DMS114 treated with DMSO at 0.1 percent for 48 hours (cell line): ENCODE measurements around the gene DNAJC27.

Experiments used
- DNase-seq: peaks from one replicate; lab custom pipeline; 2025; ENCODE audit not compliant: unreplicated experiment; lab: John Stamatoyannopoulos, UW

The DNAJC27 gene

GRCh38 chr2:24926602-24927252 is 45.0 kb downstream of the DNAJC27 start:
- DNase-seq, result no peak

- no peak for DNase-seq
Observed at GRCh38 chr2:24926220-24926601, 45.5 kb downstream of the DNAJC27 start.

GRCh38 chr2:24925815-24926214 is 45.9 kb downstream of the DNAJC27 start:
- no peak for DNase-seq

GRCh38 chr2:24924732-24925131 is 47.0 kb downstream of the DNAJC27 start:
- no peak for DNase-seq

GRCh38 chr2:24924266-24924665 is 47.5 kb downstream of the DNAJC27 start:
- no peak for DNase-seq

GRCh38 chr2:24923106-24923505 is 48.6 kb downstream of the DNAJC27 start:
- DNase-seq, result no peak

GRCh38 chr2:24922556-24922955 is 49.2 kb downstream of the DNAJC27 start:
- DNase-seq, result no peak

- no peak for DNase-seq
Observed at GRCh38 chr2:24920809-24921441, 50.8 kb downstream of the DNAJC27 start.

- no peak for DNase-seq
Observed at GRCh38 chr2:24920098-24920808, 51.5 kb downstream of the DNAJC27 start, which contains the start of gene ADCY3. Gene ADCY3, minus strand, starts transcription at chr2:24920237. Its CDS starts 1,250 bp downstream, at chr2:24918987.

- DNase-seq, result no peak
Observed at GRCh38 chr2:24919506-24920097, 52.2 kb downstream of the DNAJC27 start.

- DNase-seq, result no peak
Observed at GRCh38 chr2:24919037-24919505, 52.7 kb downstream of the DNAJC27 start.

- no peak for DNase-seq
Observed at GRCh38 chr2:24918326-24919036, 53.3 kb downstream of the DNAJC27 start.

- DNase-seq, result no peak
Observed at GRCh38 chr2:24917731-24918325, 53.9 kb downstream of the DNAJC27 start.

- DNase-seq, result no peak
Observed at GRCh38 chr2:24917086-24917485, 54.7 kb downstream of the DNAJC27 start.

GRCh38 chr2:24915796-24916195 is 56.0 kb downstream of the DNAJC27 start:
- DNase-seq, result no peak

GRCh38 chr2:24915175-24915574 is 56.6 kb downstream of the DNAJC27 start:
- DNase-seq, result no peak

- no peak for DNase-seq
Observed at GRCh38 chr2:24914713-24915112, 57.0 kb downstream of the DNAJC27 start.

GRCh38 chr2:24913911-24914310 is 57.8 kb downstream of the DNAJC27 start:
- DNase-seq, result no peak

GRCh38 chr2:24912986-24913385 is 58.8 kb downstream of the DNAJC27 start:
- DNase-seq, result no peak

GRCh38 chr2:24912523-24912922 is 59.2 kb downstream of the DNAJC27 start:
- no peak for DNase-seq

GRCh38 chr2:24910245-24910644 is 61.5 kb downstream of the DNAJC27 start:
- DNase-seq, result no peak
